T47D (cell line): ENCODE measurements around the gene WDR45B.

Experiments
- DNase-seq, 2 experiments: peaks; one replicate each; pipeline versions ENCODE4 v3.0.0 to v3.0.0-alpha.2; 2011 to 2012; ENCODE audit warnings: low read depth in 1 of 2, low spot score in 1 of 2
- JUND ChIP-seq: IDR thresholded peaks from 2 replicates; pipeline ENCODE4 v1.6.1; 2012; ENCODE audit warnings: low read depth
- in situ Hi-C: cut with HindIII; loops from 2 replicates; pipeline ENCODE4 v1.10.0; 2016; ENCODE audit warnings: low sequenced_read_pairs, low pct_unique_long_range_greater_than_20kb

The WDR45B gene

DNA sequence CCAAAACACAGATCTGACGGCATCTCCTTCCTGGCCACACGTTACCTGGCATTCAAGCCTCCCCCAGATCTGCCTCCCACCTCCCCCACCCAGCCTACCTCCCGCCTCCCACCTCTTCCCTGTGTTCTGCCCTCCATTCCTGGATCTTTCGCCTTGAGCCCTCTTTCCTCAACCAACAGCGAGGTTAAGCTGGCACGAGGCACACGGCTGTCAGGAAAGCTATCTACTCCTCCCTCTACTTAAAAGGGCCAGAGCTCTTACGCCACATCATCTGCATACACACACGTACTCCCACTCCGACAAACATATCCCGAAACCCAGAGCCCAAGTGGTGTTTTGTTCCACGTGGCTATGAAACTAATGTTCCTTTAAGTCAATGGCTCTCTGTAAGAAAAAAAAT lies 18.0 kb downstream of the WDR45B start:
- in situ Hi-C loops = no loop called here
- no peak for TF ChIP-seq JUND
- DNase-seq = no peak

DNA sequence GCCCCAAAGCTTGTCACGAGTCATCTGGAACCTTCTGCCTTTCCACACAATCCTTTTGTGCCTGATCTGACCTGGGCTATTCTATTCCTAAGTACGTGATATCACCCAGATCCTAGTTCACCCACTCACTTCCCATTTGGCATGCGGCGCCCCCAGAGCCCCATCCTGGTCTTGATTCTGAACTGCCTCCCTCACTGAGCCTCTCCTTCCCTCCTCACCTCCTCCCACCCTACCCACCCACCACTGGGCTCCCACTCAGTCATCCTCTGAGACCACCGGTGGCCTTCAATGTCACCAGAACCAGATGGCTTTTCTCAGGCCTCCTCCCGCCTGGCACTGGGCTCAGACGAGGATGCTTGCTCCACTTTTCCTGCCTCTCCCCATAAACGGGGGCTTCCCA lies 18.5 kb downstream of the WDR45B start:
- DNase-seq = no peak
- TF ChIP-seq JUND = no peak

DNA sequence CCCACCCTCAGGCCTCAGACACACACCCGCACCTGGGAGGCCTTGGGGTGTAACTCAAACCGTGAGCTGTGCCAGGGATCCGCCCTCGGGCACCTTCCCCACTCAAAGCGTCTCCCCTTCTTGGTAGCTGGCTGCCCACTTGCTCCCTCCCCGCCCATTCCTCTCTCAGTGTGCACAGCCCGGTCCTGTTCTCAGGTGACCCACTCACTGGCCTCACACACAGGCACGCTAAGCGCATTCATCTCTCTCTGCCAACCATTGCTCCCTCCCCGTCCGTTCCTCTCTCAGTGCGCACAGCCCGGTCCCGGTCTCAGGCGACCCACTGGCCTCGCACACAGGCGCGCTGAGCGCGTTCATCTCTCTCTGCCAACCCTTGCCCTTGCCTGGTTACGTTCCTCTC lies 20.8 kb downstream of the WDR45B start:
- in situ Hi-C loops = no loop called here
- TF ChIP-seq JUND = no peak
- no peak for DNase-seq

More for the DNA sequence above, 18.5 kb downstream of the WDR45B start:
- in situ Hi-C loops = no loop called here

DNA sequence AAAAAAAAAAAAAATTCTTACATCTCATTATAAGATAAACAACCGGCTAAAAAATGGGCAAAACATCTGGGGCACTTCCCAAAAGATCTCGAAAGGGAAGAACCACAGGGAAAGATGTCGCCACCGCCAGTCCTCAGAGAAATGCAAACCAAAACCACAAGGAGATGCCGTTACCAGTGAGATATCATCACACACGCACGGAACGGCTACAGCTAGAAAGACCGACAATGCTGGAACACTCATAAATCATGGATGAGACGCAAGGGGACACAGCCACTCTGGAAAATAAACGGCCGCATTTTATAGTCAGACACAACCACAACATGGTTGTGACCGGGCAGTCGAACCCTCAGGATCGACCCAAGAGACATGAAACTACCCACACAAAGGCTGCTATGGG lies 24.5 kb downstream of the WDR45B start:
- no peak for TF ChIP-seq JUND
- in situ Hi-C loops = no loop called here
- DNase-seq = no peak

DNA sequence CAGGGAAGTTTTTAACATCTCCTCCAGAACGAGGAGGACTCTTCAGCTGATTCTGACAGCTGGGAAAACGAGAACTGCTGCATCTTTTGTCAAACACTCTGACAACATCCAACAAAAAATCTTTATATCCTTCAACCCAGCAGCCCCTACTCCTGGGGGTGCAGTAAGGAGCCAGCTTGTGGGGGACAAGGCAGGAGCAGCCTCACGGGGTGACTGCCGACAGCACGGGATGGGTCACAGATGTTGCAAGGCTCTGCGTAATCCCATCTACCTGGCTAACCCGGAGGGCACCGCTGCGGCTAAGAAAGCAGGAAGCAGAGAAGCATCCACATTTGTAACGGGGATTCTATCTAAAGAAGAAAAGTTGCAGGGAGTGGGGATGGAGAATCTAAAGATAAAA lies 28.6 kb downstream of the WDR45B start:
- no peak for TF ChIP-seq JUND
- in situ Hi-C loops = no loop called here
- no peak for DNase-seq

DNA sequence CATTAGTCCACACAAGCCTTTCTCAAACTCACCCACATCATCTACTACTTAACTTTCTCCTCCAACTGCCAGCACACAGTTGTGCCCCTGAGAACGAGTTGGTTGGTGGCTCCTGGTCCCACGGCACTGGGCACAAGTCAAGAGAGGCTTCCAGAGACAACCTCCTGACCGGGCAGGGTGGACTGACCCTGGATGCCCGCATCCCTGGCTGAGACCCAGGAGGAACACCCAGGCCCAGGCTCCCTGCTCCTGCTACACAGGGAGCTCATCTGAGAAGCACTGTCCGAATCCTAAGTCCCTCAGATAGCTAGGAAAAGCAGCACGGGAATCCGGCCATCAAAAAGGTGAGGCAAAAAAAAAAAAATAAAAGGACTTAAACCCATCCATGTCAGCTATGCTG lies 29.0 kb downstream of the WDR45B start:
- no peak for TF ChIP-seq JUND
- DNase-seq = no peak
- in situ Hi-C loops = no loop called here

DNA sequence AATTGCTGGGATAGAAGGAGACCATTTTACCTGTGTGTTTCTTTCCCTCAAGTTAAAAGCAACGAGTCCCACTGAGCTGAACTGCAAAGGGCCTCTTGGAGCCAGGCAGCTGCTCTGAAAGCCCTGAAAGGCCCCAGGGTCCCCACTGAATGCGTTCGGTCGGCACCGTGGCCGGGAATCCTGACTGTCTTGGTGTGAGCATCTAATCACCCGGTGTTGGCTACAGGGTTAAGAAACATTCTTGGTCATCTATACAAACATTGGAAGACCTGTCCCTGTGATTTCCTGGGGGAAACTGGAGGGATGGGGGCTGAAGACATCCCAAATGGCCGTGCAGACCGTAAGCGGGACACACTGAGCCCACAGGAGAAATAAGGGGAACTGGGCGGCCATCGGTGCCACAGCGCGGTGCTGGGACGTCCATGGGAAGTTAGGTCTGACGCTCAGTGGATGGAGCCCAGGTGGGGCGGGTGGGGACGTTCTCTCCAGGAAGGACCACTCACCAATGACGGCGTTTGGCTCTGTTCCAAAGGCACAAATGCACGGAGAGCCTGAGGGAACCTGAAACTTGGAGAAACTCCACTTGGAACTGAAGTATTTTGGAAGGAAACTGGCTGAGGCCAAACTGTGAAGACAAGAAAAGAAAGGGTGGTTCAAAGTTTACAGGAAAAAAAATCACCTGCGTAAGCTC lies 32.1 kb downstream of the WDR45B start:
- in situ Hi-C loops = no loop called here
- DNase-seq = no peak
- no peak for TF ChIP-seq JUND

DNA sequence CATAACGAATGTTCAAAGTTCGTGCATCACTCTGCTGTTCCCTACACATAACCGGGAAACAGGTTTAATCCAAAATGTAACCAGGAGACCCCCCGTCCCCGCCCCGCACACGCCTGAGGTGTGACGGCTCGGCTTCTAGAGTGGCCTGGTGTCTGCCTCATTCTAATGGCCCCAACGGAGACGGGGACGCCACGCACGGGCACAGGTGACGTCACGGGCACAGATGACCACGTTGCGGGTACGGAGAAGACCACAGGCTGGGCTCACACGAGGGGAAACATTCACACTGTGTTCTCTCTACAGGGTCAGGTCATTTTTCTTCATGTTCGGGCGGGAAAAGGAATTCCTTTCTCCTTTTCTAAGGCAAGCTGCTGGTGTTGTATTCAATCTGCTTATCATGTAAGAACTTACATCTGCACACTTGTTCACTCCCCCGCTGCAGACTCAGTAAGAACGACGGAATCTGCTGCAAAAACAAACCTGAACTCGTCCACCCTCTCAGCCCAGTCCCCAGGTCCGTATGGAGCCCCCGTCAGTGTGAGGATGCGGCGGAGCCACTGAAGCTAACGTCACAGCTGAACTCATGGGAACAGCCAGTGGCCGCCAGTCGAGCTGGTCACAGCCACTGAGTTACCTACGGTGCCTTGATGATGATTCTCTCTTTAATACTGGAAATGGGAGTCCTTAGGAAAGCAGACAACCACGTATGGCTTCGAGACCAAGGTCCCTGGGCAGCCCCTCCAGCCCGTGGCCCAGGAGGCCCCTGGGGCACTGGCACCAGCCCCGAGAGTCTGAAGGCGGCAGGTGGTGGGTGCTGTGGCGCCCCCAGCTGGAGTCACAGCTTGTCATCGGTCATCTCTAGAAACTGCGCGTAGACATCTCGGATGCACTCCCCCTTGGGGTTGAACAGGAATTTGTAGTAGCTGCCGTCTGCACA lies 32.9 kb downstream of the WDR45B start:
- no peak for TF ChIP-seq JUND
- DNase-seq = no peak
- in situ Hi-C loops = no loop called here

DNA sequence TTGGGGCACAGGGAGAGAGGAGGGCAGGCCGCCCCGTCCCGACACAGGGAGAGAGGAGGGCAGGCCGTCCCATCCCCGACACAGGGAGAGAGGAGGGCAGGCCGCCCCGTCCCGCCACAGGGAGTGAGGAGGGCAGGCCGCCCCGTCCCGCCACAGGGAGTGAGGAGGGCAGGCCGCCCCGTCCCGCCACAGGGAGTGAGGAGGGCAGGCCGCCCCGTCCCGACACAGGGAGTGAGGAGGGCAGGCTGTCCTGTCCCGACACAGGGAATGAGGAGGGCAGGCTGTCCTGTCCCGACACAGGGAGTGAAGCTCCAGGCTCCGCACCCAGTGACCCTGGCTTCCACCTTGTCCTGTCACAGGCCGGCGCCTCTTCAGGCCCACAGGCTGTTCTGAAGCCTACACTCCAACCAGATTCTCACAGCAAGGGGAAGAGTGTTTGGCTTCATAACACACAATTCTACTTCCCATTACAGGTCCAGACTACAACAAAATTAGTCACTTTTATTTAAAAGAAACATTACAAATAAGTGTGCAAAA lies 34.1 kb downstream of the WDR45B start:
- DNase-seq = peak in 1 of 2 experiments; percentile 87
- TF ChIP-seq JUND = no peak; the same call in 1 of the 2 replicates
- in situ Hi-C loops = no loop called here

DNA sequence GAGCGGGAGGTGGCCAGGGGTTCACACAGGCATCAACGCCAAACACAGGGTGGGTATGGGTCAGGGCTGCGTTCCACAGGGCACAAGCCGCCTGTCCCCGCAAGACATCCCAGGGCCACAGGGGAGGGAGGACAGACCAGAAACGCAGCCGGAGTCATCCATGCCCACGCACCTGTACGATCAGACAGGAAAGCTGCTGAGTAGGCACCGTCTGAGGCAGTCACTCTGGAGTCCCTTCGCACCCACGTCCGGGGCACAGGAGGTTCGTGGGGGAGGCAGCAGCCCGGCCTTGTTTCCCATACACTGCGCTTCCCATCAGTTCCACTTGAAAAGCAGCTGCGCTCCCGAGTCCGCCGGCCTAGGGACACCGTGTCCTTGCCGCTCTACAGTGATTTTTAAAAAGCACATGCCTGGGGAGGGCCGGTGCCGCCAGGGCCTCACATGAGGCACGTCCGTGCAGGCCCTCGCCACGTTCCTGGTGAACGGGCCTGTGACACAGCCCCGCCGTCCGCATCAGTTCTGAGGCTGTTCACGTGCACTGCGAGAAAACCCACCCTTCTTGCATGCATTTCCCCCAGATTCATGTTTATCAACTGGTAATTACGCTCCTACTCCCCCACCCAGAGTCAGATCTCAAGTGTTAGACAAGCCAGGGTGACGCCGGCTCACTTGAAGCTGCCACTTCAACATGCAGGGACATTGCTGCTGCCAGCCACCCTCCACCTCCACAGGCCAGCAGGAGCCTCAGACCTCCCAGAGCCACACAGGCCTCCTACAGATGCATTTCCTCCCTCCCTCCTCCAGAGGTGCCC lies 34.8 kb downstream of the WDR45B start:
- TF ChIP-seq JUND = no peak
- in situ Hi-C loops = no loop called here
- DNase-seq = no peak

DNA sequence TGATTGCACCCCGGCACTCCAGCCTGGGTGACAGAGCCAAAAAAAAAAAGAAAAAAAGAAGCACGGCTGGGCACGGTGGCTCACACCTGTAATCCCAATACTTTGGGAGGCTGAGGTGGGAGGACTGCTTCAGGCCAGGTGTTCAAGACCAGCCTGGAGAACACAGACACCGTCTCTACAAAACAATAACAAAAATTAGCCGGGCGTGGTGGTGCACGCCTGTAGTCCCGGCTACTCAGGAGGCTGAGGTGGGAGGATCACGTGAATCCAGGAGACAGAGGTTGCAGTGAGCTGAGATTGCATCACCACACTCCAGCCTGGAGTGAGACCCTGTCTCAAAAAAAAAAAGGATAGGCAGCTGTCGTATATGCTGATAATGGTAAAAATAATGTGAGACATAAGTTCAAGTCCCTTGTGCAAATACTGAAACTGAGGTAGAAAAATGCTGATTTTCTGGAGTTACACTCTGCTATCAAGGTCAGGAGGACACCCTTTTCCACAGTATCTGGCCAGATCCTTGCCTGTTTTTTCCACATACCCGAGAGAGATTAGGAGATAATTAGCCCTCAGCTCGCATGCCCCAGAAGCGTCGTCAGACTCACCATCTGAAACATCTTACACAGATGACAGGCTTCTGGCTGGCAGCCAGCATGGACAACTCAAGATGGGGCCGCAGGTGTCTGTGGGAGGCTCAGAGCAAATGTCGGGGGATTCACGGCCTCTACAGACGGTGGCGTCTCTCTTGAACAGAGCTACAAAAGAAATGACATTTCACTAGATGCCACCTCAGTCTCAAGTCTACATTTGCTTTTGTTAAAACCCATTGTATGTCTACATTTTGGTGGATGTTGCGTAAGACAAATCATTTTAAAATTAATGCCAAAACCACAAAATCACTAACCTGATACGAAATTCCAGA lies 36.8 kb downstream of the WDR45B start:
- no peak for DNase-seq
- TF ChIP-seq JUND = no peak
- in situ Hi-C loops = no loop called here
